DND-41 (cell line): Measurements from ENCODE around the gene ABCC9.

Experiments
- ATAC-seq: fragments of 200-7000 bp; cut with Tn5 transposase; 3 replicates; pipeline ENCODE4 v1.9.1; 2021; ENCODE audit warnings: low read depth; ENCODE audit not compliant: insufficient read depth
- DNase-seq: peaks from one replicate; pipeline ENCODE4 v3.0.0-alpha.2; 2020
- H2AFZ ChIP-seq: 2 replicates; pipeline ENCODE4 v1.6.0; 2012; ENCODE audit warnings: low read depth, low read length
- H3K27ac ChIP-seq: 2 replicates; pipeline ENCODE4 v1.5.1; 2012; ENCODE audit warnings: low read length, inconsistent platforms
- H3K27me3 ChIP-seq: fragments of 200-600 bp; sonication (generic); 2 replicates; pipeline ENCODE4 v1.6.0; 2012; ENCODE audit warnings: low read length, mild to moderate bottlenecking, inconsistent platforms; ENCODE audit not compliant: insufficient read depth, poor library complexity
- H3K36me3 ChIP-seq: 2 replicates; pipeline ENCODE4 v1.5.1; 2012; ENCODE audit warnings: low read length, inconsistent platforms; ENCODE audit not compliant: insufficient read depth
- H3K4me1 ChIP-seq: 2 replicates; pipeline ENCODE4 v1.5.1; 2012; ENCODE audit warnings: mild to moderate bottlenecking, low read length; ENCODE audit not compliant: insufficient read depth
- H3K4me2 ChIP-seq: 2 replicates; pipeline ENCODE4 v1.6.0; 2012; ENCODE audit warnings: mild to moderate bottlenecking, moderate library complexity, low read length, inconsistent platforms; ENCODE audit not compliant: insufficient read depth
- H3K4me3 ChIP-seq, 2 experiments: fragments of 200-600 bp in 1 of 2; shearing (Covaris generic) in 1 of 2; 2 replicates each; pipeline ENCODE4 v1.5.1; 2012 to 2016; ENCODE audit warnings: inconsistent platforms in 2 of 2, low read length in 2 of 2, mild to moderate bottlenecking in 2 of 2, low read depth in 1 of 2, moderate library complexity in 1 of 2
- H3K79me2 ChIP-seq: 2 replicates; pipeline ENCODE4 v1.6.0; 2012; ENCODE audit warnings: low read length, inconsistent platforms; ENCODE audit not compliant: insufficient read depth
- H3K9ac ChIP-seq: 2 replicates; pipeline ENCODE4 v1.6.0; 2012; ENCODE audit warnings: low read depth, mild to moderate bottlenecking, inconsistent platforms, low read length, moderate library complexity
- H3K9me3 ChIP-seq: 2 replicates; pipeline ENCODE4 v1.5.1; 2012; ENCODE audit warnings: low read length, moderate library complexity, mild to moderate bottlenecking, inconsistent platforms; ENCODE audit not compliant: insufficient read depth, severe bottlenecking
- H4K20me1 ChIP-seq: 2 replicates; pipeline ENCODE4 v1.6.0; 2012; ENCODE audit warnings: low read length; ENCODE audit not compliant: insufficient read depth
- CTCF ChIP-seq: IDR thresholded peaks from 2 replicates; pipeline ENCODE4 v1.5.1; 2012; ENCODE audit warnings: borderline replicate concordance, low read length, moderate library complexity, mild to moderate bottlenecking; ENCODE audit not compliant: poor library complexity, severe bottlenecking; ENCODE audit errors: extremely low read depth
- EZH2 ChIP-seq: IDR thresholded peaks from 3 replicates; pipeline ENCODE4 v1.6.1; 2012; ENCODE audit warnings: borderline replicate concordance, low read depth, mild to moderate bottlenecking, moderate library complexity, low read length, inconsistent platforms; ENCODE audit not compliant: severe bottlenecking

Gene ABCC9

GRCh38 chr12:21818627-21819026 is 122.6 kb downstream of the ABCC9 start:
- Histone ChIP-seq H3K9ac (no peak overlapping the region), H2AFZ (no peak overlapping the region), H3K4me3 (no peak overlapping the region), H3K4me1 (no peaks in the 10 kb centered on the region), H4K20me1 (no peaks in the 10 kb centered on the region), H3K79me2 (no peaks in the 10 kb centered on the region), H3K36me3 (no peaks in the 10 kb centered on the region), H3K27ac (no peak overlapping the region), H3K4me2 (no peak overlapping the region), H3K9me3 (no peaks in the 10 kb centered on the region), H3K27me3 (peaks cover 5% of the 10 kb centered on the region)
- TF ChIP-seq CTCF (no peak), EZH2 (no peak)
- DNase-seq (no peak), ATAC-seq (no peak)

GRCh38 chr12:21815306-21816062 is 125.7 kb downstream of the ABCC9 start:
- H3K4me2 ChIP-seq: no peak overlapping the region
- H3K27ac ChIP-seq: no peak overlapping the region
- no peaks in the 10 kb centered on the region for H3K79me2 ChIP-seq
- peaks cover under 1% of the 10 kb centered on the region for H3K27me3 ChIP-seq
- H3K4me3 ChIP-seq: no peak overlapping the region
- no peak overlapping the region for H2AFZ ChIP-seq
- H3K9me3 ChIP-seq: no peaks in the 10 kb centered on the region
- no peak overlapping the region for H3K9ac ChIP-seq
- DNase-seq: no peak
- ATAC-seq: no peak
- TF ChIP-seq CTCF: no peak
- no peaks in the 10 kb centered on the region for H3K36me3 ChIP-seq
- no peaks in the 10 kb centered on the region for H3K4me1 ChIP-seq
- H4K20me1 ChIP-seq: no peaks in the 10 kb centered on the region

- H3K36me3 ChIP-seq: no peaks in the 10 kb centered on the region
- no peak overlapping the region for H3K27ac ChIP-seq
- H3K4me2 ChIP-seq: no peak overlapping the region
- ATAC-seq (no peak), DNase-seq (no peak)
- no peaks in the 10 kb centered on the region for H3K27me3 ChIP-seq
- H3K4me3 ChIP-seq: no peak overlapping the region
- H3K9me3 ChIP-seq: no peaks in the 10 kb centered on the region
- no peak overlapping the region for H3K9ac ChIP-seq
- no peaks in the 10 kb centered on the region for H3K4me1 ChIP-seq
- H2AFZ ChIP-seq: no peak overlapping the region
- TF ChIP-seq EZH2 (no peak), CTCF (no peak)
- no peaks in the 10 kb centered on the region for H4K20me1 ChIP-seq
- H3K79me2 ChIP-seq: no peaks in the 10 kb centered on the region
Observed at GRCh38 chr12:21814814-21815213, 126.4 kb downstream of the ABCC9 start.
